Activated naive CD4-positive, alpha-beta T cell (primary cell): Measurements from ENCODE around the gene ATP13A3.

Source experiments
- DNase-seq, 4 experiments: peaks; one replicate each; lab custom pipeline; 2025; lab: John Stamatoyannopoulos, UW

ATP13A3 gene

GRCh38 chr3:194475138-194475932 is 11.5 kb downstream of the ATP13A3 start:
- DNase-seq: no peak

GRCh38 chr3:194474675-194475074 is 12.1 kb downstream of the ATP13A3 start:
- DNase-seq: no peak

- DNase-seq: no peak
Measured at GRCh38 chr3:194472290-194472920, 14.4 kb downstream of the ATP13A3 start.

GRCh38 chr3:194471863-194472262 is 14.9 kb downstream of the ATP13A3 start:
- no peak for DNase-seq

GRCh38 chr3:194470615-194471014 is 16.2 kb downstream of the ATP13A3 start:
- DNase-seq: no peak

DNA sequence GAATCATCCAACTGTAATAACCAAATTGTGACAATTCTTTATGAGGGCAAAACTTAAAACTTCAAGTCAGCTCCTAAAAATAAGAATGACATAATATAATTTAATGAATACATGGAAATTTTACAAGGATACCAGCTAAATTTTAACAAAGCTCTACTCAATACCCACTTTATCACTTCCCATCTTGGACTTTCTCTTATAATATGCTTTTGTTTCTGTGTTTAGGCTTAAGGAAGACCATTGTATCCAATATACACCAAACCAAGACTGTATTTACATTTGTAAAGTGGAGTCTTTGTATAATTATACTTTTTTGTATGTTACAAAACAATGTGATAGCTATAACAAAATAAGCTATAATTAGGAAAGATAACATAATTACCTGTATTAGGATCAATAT is 16.8 kb downstream of the ATP13A3 start:
- no peak for DNase-seq

DNA sequence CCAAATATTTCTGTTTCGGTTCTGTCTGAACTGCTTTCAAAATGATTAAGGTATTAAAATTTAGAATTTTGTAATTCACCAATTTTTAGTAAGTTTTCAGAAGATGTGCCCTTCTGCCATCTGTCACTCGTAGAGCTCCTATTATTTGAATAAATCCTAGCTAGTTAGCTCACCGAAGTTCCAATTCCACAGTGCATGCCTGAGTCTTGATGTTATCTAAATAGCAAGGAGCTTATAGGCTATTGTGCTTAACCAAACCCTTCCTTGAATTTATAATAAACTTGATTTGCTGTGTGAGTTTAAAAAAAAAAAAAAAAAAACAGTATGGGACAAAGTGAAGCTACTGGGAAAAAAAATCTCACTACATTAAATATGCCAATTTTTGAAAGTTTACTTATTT is 18.7 kb downstream of the ATP13A3 start:
- no peak for DNase-seq

DNA sequence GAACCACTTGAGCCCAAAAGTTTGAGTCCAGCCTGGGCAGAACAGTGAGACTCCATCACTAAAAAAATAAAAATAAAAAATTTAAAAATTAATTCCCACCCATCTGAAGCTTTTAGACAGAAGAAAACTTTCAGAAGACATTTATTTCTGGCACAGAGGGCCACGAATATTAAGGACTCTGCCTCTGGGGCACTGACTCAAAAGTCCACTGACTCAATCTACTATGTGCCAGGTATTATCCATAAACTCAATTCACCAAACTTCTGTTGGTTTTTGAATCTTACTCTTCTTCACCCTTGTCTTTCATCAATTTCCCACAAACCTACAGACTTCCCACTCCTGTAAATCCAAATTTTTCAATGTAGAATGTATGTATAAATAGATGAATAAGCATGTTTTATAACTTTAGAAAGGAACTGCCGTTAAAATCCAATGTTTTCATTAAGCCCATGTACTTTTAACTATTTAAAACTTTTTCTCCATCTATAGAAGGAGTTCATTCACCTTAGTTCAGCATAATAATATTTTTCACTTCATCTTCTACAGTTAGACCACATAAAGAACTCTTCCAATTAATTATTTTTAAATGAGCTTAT is 19.9 kb downstream of the ATP13A3 start:
- DNase-seq: no peak

- DNase-seq: no peak
Measured at GRCh38 chr3:194465920-194466570, 20.8 kb downstream of the ATP13A3 start.

DNA sequence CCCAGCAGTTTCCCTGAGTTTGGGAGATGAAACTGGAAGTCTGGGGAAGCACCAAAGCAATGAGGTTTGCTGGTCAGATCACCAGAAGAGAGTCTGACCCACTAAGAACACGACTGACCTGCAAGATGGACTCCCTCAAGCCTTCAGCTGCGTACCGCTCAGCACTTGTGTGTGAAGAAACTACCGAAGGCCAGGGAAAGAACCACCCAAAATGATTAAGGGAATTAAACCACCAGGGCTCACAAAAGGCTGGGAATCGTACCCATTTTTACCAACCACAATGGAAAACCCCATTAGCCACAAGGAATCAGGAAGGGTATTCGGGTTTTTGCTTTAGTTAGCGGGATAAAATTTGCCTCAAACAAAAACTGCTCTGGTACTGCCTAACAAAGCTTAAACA is 21.6 kb downstream of the ATP13A3 start:
- no peak for DNase-seq

- no peak for DNase-seq
Measured at GRCh38 chr3:194464692-194465091, 22.1 kb downstream of the ATP13A3 start.

- DNase-seq: no peak
Measured at GRCh38 chr3:194462936-194463335, 23.9 kb downstream of the ATP13A3 start.

DNA sequence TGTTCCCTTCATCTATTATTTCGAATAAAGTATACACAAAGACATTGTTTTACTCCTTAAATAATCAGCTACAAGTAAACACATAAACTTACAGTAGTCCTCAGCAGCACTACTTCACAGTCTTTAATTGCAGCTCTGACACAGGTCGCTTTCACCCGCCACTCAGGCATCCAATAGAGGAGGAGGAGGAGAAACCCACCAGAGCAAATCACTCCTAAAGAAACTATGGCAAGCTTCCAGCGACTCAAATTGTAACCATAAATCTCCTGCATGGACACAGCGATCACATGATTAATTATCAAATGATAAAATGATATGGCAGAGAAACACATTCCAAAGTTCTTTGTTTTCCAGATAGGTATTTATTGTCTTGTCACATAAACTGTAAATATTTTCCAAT is 26.2 kb downstream of the ATP13A3 start:
- no peak for DNase-seq

DNA sequence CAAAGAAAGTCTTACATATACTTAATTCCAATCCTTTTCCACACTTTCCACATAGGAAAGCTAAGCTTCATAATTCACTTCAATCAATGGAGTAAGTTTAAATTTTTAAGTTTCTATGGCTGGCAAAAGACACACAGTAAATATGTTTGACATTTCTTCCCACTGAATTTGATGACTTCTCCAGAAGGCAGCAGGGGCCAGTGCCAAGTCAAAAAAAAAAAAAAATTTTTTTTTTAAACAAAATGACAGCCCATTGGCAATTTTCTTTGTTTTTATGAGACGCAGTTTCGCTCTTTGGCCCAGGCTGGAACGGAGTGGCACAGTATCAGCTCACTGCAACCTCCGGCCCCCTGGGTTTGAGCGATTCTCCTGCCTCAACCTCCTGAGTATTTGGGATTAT is 28.7 kb downstream of the ATP13A3 start:
- no peak for DNase-seq

DNA sequence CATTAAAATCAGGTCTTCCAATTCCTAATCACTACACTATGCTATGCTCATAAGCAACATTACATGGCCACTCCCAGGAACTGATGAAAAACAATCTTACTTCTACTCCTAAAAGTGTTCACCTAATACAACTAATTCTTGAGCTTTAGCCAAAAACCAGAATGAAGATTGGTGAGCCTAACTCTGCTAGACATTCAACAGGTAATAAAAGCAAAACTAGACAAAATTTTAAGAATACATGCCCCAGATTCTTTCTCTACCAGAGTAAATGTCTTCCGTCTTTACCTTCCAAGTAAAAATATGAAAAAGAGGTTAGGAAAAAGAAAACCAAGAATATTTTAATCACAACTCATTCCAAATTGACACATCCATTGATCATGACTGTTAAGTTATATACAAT is 31.3 kb downstream of the ATP13A3 start:
- no peak for DNase-seq

DNA sequence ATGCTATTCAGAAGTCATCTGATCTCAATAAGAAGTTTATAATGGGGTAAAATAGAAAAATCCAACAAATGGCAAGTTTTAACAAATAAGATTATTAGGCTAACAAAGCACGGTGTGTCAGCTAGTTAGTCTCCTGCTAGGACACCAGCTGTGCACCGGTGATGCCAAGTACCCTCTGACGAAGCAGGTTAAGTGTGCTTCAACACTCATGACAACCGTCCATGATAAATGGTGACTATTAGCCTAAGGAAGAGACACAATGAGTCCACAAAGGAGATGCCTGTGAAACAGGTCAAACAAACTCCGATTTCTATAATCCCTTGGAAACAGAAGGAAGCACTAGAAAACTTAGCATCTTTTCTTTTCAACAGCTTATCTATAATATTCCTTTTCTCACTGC is 36.5 kb downstream of the ATP13A3 start:
- no peak for DNase-seq

- DNase-seq: no peak
Measured at GRCh38 chr3:194449913-194450312, 36.9 kb downstream of the ATP13A3 start.

DNA sequence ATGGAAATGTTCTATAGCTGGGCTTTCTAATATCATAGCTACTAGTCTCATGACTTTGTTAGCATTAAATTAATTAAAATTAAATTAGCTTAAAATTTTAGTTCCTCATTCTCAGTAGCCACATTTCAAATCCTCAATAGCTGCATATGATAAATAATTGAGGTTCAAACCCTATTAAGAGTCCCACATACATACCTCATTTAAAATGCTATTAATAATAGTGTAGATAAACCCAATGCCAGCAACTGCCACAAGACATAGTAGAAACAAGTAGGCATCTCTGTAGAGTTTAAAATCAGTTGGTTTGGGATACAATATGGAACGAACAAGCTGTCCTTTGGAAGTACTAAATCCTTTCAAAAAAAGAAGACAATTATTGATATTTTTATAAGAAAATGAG is 39.1 kb downstream of the ATP13A3 start:
- DNase-seq: no peak

DNA sequence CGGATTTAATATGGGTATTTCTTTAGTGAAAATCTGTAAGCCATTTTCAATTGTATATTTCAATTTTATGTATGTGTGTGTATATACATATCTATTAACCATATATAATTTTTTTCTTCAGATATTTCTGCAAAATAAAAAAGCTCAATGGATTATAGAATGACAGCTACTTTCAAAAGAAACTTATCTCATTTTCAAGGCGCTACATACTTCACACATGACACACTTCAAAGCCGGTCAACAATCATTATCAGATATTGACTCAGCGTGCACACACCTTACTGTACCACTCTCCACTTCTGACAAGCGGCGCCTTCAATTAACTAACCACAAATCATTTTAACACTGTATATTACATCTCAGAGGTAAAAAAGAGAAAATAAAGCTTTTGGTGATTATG is 39.6 kb downstream of the ATP13A3 start:
- DNase-seq: no peak

- DNase-seq: no peak
Measured at GRCh38 chr3:194446754-194447153, 40.0 kb downstream of the ATP13A3 start.

DNA sequence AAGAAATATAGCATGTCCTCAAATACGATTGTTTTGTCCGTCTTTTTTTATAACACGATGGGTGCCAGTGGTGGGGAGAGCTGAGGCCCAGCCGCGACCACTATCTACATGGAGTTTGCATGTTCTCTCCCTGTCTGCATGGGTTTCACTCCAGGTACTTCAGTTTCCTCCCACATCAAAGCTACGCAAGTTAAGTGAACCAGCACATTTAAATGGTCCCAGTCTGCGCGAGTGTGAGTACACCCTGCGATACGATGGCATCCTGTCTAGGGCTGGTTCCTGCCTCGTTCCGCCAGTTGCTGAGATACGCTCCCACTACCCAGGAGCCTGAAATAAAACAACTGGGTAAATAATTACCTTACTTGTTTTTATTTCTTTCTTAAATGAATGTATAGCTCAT is 40.6 kb downstream of the ATP13A3 start:
- DNase-seq: no peak

GRCh38 chr3:194443901-194444300 is 42.9 kb downstream of the ATP13A3 start:
- no peak for DNase-seq

GRCh38 chr3:194440756-194441155 is 46.0 kb downstream of the ATP13A3 start:
- DNase-seq: no peak
